ENCODE measurements around the gene ALG3.

GRCh38 chr3:184261270-184261853 lies 12.6 kb upstream of the ALG3 start, which contains the start of gene CAMK2N2:
- no peak for TF ChIP-seq POLR2A (IDR thresholded peaks at IDR 0.05)
- TF ChIP-seq CTCF (IDR thresholded peaks at IDR 0.05) = no peak

Data from thyroid gland (tissue), 4 donors.